ENCODE measurements around the gene ARHGAP1. TPM values are rescaled to one million over a fixed set of nuclear protein-coding genes. Genes with fewer than 3 reads are reported as not detected.
A peak's percentile ranks its signal among the peaks of the same experiment; 100 is the strongest.

The ARHGAP1 gene
- polyA plus RNA-seq, 1 donor from 2014 or later: 9.3 TPM

- Histone ChIP-seq H3K36me3 (ENCODE audit: insufficient read depth, low read length) (no peaks in the 10 kb centered on the region), H3K79me2 (replicated peaks; ENCODE audit: insufficient read depth, low read length) (no peaks in the 10 kb centered on the region)
These were observed 23.2 kb downstream of the ARHGAP1 start for GRCh38 chr11:46677169-46677568.

GRCh38 chr11:46676436-46677158 lies 23.8 kb downstream of the ARHGAP1 start:
- no peaks in the 10 kb centered on the region for H3K36me3 ChIP-seq (ENCODE audit: insufficient read depth, low read length)
- TF ChIP-seq MXI1 (conservative IDR thresholded peaks at IDR 0.05; ENCODE audit: poor library complexity, severe bottlenecking): no peak

More at GRCh38 chr11:46677169-46677568, 23.2 kb downstream of the ARHGAP1 start:
- H3K9me3 ChIP-seq (ENCODE audit: low read length): no peaks in the 10 kb centered on the region
- TF ChIP-seq CTCF (IDR thresholded peaks at IDR 0.05; ENCODE audit: poor library complexity, severe bottlenecking): no peak
- TF ChIP-seq POLR2AphosphoS5 (IDR thresholded peaks at IDR 0.05): peak; percentile 15
- H3K27ac ChIP-seq (ENCODE audit: low read length): no peak overlapping the region
- H2AFZ ChIP-seq (ENCODE audit: low read depth, low read length): no peak overlapping the region
- H4K20me1 ChIP-seq (ENCODE audit: insufficient read depth): no peaks in the 10 kb centered on the region
- H3K9ac ChIP-seq (ENCODE audit: low read length): no peak overlapping the region
- H3K27me3 ChIP-seq (ENCODE audit: insufficient read depth, low read depth, low read length): no peaks in the 10 kb centered on the region
- H3K9me2 ChIP-seq (ENCODE audit: insufficient read depth, low read length): no peaks in the 10 kb centered on the region
- H3K4me3 ChIP-seq (ENCODE audit: low read length): no peak overlapping the region
- no peaks in the 10 kb centered on the region for H3F3A ChIP-seq (ENCODE audit: insufficient read depth, low read length, poor library complexity, severe bottlenecking)
- no peak overlapping the region for H3K4me2 ChIP-seq (ENCODE audit: low read length)

GRCh38 chr11:46675949-46676348 lies 24.5 kb downstream of the ARHGAP1 start:
- no peaks in the 10 kb centered on the region for H3F3A ChIP-seq (ENCODE audit: insufficient read depth, low read length, poor library complexity, severe bottlenecking)
- no peak overlapping the region for H3K9ac ChIP-seq (ENCODE audit: low read length)
- no peak overlapping the region for H2AFZ ChIP-seq (ENCODE audit: low read depth, low read length)
- no peaks in the 10 kb centered on the region for H3K27me3 ChIP-seq (ENCODE audit: insufficient read depth, low read depth, low read length)
- H3K27ac ChIP-seq (ENCODE audit: low read length): no peak overlapping the region
- no peaks in the 10 kb centered on the region for H3K9me3 ChIP-seq (ENCODE audit: low read length)
- no peaks in the 10 kb centered on the region for H4K20me1 ChIP-seq (ENCODE audit: insufficient read depth)
- no peaks in the 10 kb centered on the region for H3K36me3 ChIP-seq (ENCODE audit: insufficient read depth, low read length)
- H3K9me2 ChIP-seq (ENCODE audit: insufficient read depth, low read length): no peaks in the 10 kb centered on the region
- TF ChIP-seq REST (IDR thresholded peaks at IDR 0.05; ENCODE audit: borderline replicate concordance) (no peak), MXI1 (conservative IDR thresholded peaks at IDR 0.05; ENCODE audit: poor library complexity, severe bottlenecking) (no peak), SMC3 (conservative IDR thresholded peaks at IDR 0.05; ENCODE audit: poor library complexity) (no peak), RAD21 (conservative IDR thresholded peaks at IDR 0.05) (no peak)
- H3K79me2 ChIP-seq (replicated peaks; ENCODE audit: insufficient read depth, low read length): no peaks in the 10 kb centered on the region
- no peak overlapping the region for H3K4me2 ChIP-seq (ENCODE audit: low read length)
- H3K4me3 ChIP-seq (ENCODE audit: low read length): no peak overlapping the region

More at GRCh38 chr11:46676436-46677158, 23.8 kb downstream of the ARHGAP1 start:
- Histone ChIP-seq H3K9ac (ENCODE audit: low read length) (no peak overlapping the region), H3K27ac (ENCODE audit: low read length) (no peak overlapping the region), H3K79me2 (replicated peaks; ENCODE audit: insufficient read depth, low read length) (no peaks in the 10 kb centered on the region), H3K27me3 (ENCODE audit: insufficient read depth, low read depth, low read length) (no peaks in the 10 kb centered on the region), H4K20me1 (ENCODE audit: insufficient read depth) (no peaks in the 10 kb centered on the region), H2AFZ (ENCODE audit: low read depth, low read length) (no peak overlapping the region), H3K4me3 (ENCODE audit: low read length) (no peak overlapping the region), H3F3A (ENCODE audit: insufficient read depth, low read length, poor library complexity, severe bottlenecking) (no peaks in the 10 kb centered on the region), H3K4me2 (ENCODE audit: low read length) (no peak overlapping the region), H3K9me2 (ENCODE audit: insufficient read depth, low read length) (no peaks in the 10 kb centered on the region), H3K9me3 (ENCODE audit: low read length) (no peaks in the 10 kb centered on the region)

Data from neural cell (in vitro differentiated cells).